Panc1 (cell line): ENCODE results near the gene DLG2.

Experiments used
- CTCF ChIP-seq: fragments of 450-650 bp; IDR thresholded peaks from 2 replicates; pipeline ENCODE4 v1.5.1; 2017; ENCODE audit warnings: mild to moderate bottlenecking
- SIN3A ChIP-seq: IDR thresholded peaks from 2 replicates; pipeline ENCODE4 v1.6.1; 2012; ENCODE audit warnings: low read depth, mild to moderate bottlenecking, low read length, moderate library complexity, borderline replicate concordance; ENCODE audit not compliant: insufficient read depth
- TCF7L2 ChIP-seq: IDR thresholded peaks from 2 replicates; pipeline ENCODE4 v1.6.1; 2011; ENCODE audit warnings: mild to moderate bottlenecking, low read depth, low read length, inconsistent platforms

DNA sequence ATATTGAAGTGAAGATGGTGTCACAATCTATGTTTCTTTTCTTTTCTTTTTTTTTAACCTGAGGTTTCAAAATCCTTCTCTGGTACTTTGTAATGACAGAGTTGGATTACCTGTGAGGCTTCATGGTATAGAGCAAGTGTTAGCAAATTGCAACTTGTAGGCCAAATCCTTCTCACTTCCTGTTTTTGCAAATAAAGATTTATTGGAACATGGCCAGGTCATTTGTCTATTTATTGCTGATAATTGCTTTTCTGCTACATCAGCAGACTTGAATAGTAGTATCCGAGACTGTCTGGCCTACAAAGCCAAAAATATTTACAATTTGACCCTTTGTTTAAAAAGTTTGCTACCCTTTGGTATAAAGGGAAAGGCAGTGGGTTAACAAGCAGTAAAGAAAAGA is 1281.5 kb downstream of the DLG2 start:
- no peak for TF ChIP-seq CTCF
- no peak for TF ChIP-seq SIN3A
- TF ChIP-seq TCF7L2, result no peak
